Stomach (tissue), 4 donors: ENCODE results near the gene VPS33A.
"Not testable (repeated sequence)": the region's sequence is repeated elsewhere in the genome, so short reads cannot be mapped to it uniquely, and the experiment has no call there.

Source experiments
- CTCF ChIP-seq, 7 experiments: fragments of 450-650 bp in 4 of 7; fragments of 200-600 bp in 3 of 7; sonication (generic) in 3 of 7; IDR thresholded peaks; one replicate each; pipeline ENCODE4 v1.5.1; 2016 to 2019; ENCODE audit warnings: antibody characterized with exemption in 7 of 7, control low read depth in 2 of 7, mild to moderate bottlenecking in 1 of 7
- EP300 ChIP-seq: sonication (generic); formaldehyde crosslinking; IDR thresholded peaks from one replicate; pipeline ENCODE4 v1.6.1; 2017; ENCODE audit warnings: antibody characterized with exemption
- POLR2A ChIP-seq, 4 donors: fragments of 450-650 bp; IDR thresholded peaks; one replicate each; pipeline ENCODE4 v1.6.1; 2016; ENCODE audit warnings: antibody characterized with exemption in 4 of 4, control low read depth in 2 of 4, mild to moderate bottlenecking in 1 of 4, moderate library complexity in 1 of 4
- POLR2AphosphoS5 ChIP-seq, 3 donors: sonication (generic); formaldehyde crosslinking; IDR thresholded peaks; one replicate each; pipeline ENCODE4 v1.6.1; 2016; ENCODE audit warnings: antibody characterized with exemption in 3 of 3

- not testable (repeated sequence) for TF ChIP-seq CTCF (IDR thresholded peaks at IDR 0.05); POLR2A (IDR thresholded peaks at IDR 0.05); POLR2AphosphoS5 (IDR thresholded peaks at IDR 0.05); EP300
Measured at GRCh38 chr12:122258939-122259338, 7.4 kb downstream of the VPS33A start.
